NCI-H2107 treated with DMSO at 0.1 percent for 48 hours (cell line): Measurements from ENCODE around the gene FAM184A.

Experiments
- DNase-seq: peaks from one replicate; lab custom pipeline; 2025; ENCODE audit not compliant: unreplicated experiment; lab: John Stamatoyannopoulos, UW

Gene FAM184A

DNA sequence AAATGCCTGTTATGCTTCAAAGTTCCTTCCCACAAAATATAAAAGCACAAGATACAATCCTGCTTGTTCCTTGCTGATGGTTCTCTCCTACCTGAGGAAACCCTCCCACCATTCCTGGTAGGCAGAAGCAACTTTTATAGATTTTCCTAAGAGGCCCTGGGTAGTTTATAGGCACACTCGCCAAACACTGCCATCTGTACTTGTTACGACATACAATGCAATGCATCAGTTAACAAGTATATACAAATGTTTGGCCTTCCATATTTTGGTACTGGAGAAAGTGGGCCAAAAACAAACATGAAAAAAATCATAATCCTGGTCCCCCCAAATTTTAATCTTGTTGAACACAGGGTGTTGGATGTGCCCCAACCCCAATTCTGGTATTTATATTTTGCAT is 160.1 kb downstream of the FAM184A start:
- no peak for DNase-seq

DNA sequence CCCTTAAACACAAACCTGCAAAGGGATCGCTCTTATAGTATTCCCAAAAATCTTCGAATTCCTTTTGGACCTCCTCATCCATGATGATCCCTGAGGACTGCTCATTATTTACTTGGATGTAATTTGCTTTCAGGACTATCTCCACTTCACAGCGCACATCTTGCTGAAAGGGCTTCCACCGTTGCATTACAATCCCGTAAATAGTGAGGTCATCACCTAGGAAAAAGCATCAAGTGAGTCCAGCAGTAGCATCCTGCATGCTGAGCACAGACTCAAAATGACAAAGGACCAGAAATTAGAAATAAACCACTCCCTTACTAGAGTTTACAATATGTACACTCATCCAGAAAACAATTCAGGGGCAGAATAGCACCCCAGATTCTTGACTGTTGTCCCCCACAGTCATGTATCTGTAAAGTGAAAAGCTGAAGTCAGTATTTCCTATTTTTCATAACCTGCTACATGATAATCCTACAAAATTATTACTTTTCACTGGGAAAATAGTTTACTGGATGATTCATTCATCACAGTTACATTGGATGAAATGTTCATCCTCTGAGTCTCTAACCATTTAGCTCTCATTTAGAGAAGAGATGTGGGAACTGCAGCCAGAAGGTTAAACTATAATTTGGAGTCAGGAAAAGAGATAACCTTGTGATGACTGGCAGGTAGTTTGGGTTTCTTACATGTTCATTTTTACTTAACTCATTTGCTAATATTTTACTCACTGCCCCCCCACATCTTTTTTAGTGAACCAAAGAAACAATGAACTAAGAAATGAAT is 160.7 kb downstream of the FAM184A start:
- DNase-seq, result no peak

DNA sequence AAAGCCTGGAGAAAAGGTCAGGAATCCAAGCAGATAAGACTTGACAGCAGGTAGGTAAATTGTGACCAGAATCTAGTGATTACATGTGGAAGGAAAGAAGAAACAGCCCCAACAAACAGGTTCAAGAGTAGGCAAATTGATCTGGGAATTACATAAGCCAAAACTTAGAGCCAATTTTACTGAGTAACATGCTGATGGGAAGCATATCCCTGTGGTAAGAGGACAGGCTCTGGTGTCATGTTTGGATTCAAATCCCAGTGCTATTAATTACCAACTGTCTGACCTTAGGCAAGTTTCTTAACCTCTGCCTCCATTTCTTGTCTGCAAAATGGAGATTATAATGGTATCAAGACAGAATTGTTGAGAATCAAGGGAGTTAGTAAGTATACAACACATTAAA is 163.9 kb downstream of the FAM184A start:
- DNase-seq, result no peak

DNA sequence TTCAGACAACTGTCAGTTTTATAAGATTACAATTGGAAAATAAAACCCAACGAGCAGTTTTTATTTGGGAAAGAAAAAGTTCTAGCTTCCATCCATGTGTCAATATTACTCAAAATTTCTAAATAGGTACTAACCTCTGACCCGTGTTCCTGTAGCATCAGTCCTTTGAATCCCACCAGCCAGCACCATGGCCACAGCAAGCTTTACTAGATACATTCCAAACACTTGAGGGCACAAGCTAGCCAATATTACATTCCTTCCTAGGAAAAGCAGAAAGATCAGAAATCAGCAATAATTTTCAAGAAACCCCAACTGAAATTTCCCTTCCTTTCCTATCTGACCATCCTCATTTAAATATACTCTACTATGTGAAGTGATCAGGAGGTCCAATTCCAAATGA is 165.3 kb downstream of the FAM184A start:
- DNase-seq, result no peak

DNA sequence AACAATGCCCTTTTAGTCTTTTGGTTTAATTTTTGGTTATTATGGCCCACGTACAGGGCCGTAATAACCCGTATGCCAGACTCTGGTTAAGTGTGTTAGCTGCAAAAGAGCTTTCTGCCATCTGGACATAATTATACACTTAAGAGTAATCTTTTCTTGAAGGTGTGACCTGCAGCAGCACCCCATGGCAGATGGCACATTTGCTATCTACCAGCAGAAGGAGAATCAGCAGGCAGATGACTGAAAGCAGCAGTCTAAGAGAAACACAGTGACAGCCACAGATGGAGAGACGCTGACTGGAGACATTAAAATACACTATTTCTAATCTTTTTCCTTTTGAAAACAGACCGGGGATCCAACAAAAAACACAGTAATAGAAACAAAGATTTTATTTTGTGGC is 165.8 kb downstream of the FAM184A start:
- no peak for DNase-seq
